C4-2B (cell line): ENCODE data around the gene OLA1.

Source experiments
- H3K27ac ChIP-seq: fragments of 450-650 bp; 2 replicates; pipeline ENCODE4 v1.5.1; 2017
- ZFX ChIP-seq: fragments of 450-650 bp; IDR thresholded peaks from 2 replicates; pipeline ENCODE4 v1.6.1; 2017
- TF ChIP-seq, protein P1 (sequence below): fragments of 450-650 bp; conservative IDR thresholded peaks from 2 replicates; pipeline ENCODE4 v1.5.1; 2017; ENCODE audit warnings: mild to moderate bottlenecking

The OLA1 gene

DNA sequence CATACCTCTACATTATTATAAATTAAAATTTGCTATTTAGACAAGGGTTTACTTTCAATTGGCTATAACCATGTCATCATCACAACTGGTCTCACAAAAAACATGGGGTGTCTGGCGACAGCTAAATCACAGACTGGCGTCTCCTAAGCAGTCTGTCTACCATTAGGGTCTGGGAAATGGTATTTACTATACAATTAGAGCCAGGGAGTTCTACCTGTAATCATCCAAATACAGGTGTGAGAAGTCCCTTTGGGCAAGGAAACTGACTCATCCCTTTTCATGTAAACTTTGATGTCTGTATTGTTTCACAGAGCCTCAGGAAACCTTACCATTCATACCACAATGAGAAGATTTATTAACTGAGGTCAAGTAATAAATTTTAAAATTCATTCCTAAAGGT is 126.7 kb downstream of the OLA1 start:
- TF ChIP-seq, protein P1, sequence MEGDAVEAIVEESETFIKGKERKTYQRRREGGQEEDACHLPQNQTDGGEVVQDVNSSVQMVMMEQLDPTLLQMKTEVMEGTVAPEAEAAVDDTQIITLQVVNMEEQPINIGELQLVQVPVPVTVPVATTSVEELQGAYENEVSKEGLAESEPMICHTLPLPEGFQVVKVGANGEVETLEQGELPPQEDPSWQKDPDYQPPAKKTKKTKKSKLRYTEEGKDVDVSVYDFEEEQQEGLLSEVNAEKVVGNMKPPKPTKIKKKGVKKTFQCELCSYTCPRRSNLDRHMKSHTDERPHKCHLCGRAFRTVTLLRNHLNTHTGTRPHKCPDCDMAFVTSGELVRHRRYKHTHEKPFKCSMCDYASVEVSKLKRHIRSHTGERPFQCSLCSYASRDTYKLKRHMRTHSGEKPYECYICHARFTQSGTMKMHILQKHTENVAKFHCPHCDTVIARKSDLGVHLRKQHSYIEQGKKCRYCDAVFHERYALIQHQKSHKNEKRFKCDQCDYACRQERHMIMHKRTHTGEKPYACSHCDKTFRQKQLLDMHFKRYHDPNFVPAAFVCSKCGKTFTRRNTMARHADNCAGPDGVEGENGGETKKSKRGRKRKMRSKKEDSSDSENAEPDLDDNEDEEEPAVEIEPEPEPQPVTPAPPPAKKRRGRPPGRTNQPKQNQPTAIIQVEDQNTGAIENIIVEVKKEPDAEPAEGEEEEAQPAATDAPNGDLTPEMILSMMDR = no peak
- no peak for TF ChIP-seq ZFX
- H3K27ac ChIP-seq = no peak overlapping the region

DNA sequence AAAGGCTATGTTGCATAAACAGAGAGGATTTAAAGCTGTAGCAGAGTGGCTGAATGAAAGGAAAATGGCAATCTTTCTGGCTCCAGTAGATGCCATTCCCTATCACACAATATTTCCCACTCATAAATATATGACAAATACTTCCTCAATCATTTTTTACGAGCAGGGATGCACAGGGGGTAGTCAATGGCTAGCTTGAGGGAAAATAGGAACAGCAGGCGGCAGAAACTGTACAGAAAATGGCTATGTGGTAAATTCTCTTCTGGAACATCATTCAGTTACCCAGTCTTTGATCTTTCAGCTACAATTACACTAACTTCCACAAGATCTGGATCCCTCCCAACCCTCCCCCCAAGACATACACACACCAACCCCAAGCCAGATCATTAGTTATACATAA is 127.2 kb downstream of the OLA1 start:
- no peak overlapping the region for H3K27ac ChIP-seq

DNA sequence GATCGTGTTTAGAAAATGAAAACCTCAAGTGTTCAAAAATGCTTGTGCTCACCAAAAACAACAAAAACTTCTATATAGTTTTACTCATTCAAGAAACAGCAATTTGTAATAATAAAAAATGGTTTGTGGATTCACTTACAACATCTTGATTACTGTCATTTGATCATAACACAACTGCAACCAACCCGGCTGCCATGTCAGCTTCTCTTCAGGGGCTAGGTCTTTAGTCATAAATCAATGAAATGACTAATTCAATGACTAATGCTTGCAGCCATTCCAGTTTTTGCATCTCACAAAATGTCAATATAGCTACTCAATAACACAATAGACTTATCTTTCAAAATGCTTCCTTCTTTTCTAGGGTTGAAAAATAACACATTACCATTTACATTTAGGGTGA is 128.0 kb downstream of the OLA1 start:
- no peak overlapping the region for H3K27ac ChIP-seq
- TF ChIP-seq, protein P1 = no peak
- TF ChIP-seq ZFX = no peak

More for the DNA sequence above, 127.2 kb downstream of the OLA1 start:
- TF ChIP-seq, protein P1 = no peak
- no peak for TF ChIP-seq ZFX

DNA sequence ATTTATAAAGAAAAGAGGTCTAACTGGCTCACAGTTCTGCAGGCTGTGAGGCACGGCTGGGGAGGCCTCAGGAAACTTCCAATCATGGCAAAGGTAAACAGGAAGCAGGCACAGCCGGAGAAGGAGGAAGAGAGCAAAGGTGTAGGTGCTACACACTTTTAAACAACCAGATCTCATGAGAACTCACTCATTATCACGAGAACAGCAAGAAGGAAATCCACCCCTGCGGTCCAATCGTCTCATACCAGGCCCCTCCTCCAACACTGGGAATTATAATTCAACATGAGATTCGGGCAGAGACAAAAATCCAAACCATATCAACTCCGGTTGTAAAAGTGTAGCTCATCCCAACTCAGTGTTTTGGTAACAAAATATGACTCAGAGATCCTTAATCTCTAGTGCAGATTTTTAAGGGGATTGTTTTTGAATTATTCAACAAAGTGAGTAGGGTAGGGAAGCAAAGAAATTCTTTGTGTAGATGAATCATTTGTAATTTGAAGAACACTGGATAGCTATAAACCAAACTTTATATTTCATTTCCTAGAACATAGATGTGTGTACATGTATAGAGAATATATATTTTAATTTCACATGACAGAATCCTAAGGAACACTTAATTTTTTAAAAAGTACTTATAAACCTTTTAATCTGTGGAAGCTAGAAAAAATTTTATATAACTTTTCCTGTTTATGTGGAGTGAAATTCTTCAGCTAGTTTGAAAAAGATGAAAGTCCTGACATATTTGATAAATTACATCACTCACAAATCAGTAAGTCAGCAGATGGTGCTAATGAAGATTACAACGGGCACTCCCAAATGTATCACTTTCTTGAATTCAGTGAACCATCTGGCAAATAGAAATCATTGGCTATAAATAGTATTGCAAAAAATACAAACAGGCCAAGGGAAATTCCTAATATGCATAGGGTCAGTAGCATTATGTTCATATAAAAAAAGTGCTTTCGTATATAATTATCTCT is 130.1 kb downstream of the OLA1 start:
- TF ChIP-seq ZFX = no peak
- no peak overlapping the region for H3K27ac ChIP-seq

DNA sequence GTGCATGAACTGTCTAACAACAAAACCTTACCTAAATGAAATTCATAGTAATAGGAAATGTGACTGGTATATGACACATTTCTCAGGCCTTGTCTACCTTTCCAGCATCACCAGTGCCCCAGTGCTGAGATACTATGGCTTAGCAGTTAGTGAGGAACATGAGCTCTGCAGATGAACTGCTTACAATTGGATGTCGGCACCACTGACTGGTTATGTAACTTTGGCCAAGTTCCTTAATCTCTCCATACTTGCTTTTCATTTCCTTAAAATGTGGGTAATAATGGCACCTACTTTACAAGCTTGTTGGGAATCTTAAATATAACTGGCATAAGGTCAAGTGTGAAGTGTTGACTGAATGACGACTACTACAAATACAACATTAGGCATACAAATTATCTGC is 136.3 kb downstream of the OLA1 start:
- no peak overlapping the region for H3K27ac ChIP-seq
- no peak for TF ChIP-seq ZFX
- TF ChIP-seq, protein P1 = no peak

DNA sequence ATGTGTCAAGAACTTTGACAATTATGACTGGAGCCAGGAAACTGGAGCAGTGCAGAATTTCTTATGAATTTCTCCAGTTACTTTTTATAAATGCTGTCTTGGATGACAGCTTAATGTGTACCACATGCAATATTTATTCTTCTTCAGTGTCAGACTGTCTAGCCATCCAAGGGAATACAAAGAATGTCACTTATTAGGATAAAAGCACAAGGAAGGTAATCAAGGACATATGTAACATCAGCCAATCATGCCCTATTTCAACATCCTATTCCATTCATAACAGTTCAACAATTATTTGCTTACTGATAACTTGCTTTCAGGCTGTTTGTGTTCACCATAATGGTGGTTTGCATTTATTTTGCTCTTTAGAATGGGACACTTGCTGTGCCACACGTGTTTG is 139.8 kb downstream of the OLA1 start:
- no peak overlapping the region for H3K27ac ChIP-seq
- no peak for TF ChIP-seq ZFX
- TF ChIP-seq, protein P1 = no peak

DNA sequence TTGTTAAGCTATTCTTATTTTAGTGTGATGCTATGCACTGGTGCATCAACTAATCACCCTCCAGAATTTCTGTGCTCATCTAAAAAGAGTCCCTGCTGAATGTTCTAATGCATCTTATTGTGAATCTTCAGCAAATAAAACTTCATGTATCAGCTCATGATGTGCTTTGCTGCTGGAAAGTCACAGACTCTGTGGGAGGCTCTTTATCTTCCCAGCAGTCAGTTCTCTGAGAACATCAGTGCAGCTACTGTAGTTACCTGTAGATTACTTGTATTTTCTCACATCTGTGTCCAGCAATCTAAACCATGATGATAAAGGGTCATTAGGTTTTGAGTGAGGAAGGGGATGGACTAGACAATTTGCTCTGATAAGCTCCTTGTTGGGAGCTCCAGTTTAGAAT is 141.6 kb downstream of the OLA1 start:
- no peak overlapping the region for H3K27ac ChIP-seq
- TF ChIP-seq, protein P1 = no peak
- TF ChIP-seq ZFX = no peak

DNA sequence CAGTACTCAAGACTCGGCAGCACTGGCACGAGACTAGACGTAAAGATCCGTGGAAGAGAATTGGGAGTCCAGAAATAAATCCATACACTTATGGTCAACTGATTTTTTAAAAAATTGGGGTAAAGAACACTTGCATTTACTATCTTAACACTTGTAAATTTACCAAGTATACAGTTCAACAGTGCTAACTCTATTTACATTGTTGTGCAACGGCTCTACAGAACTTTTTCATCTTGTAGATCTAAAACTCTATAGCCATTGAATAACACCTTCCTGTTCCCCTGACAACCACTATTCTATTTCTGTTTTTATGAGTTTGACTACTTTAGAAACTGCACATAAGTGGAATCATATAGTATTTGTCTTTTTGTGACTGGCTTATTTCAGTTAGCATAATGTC is 153.8 kb downstream of the OLA1 start:
- TF ChIP-seq, protein P1 = no peak
- TF ChIP-seq ZFX = no peak
- no peak overlapping the region for H3K27ac ChIP-seq
